ENCODE results near the gene KIAA0513. TPM values are rescaled to one million over a fixed set of nuclear protein-coding genes. Genes with fewer than 3 reads are reported as not detected.

Gene KIAA0513
- total RNA-seq, 1 experiment from 2014 or later: 7.8 TPM

DNA sequence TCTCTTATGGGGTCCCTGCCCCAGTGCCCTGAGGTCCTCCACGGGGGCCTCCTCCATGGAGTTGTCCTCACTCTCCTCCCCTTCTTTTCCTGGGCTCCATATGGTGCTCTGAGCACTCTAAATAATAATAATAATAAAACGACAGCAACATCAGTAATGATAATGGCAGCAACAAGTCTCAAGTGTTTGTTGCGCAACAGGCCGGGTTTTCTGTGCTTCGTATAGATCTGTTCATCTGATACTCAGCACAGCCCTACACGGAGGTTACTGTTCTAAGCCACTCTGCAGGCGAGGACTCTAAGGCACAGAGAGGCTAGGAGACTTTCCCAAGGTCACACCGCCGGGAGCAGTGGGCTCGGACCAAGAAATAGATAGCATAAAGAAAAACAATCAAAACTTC is 71.0 kb downstream of the KIAA0513 start:
- CTCF ChIA-PET: interaction anchor here (1.3 kb wide), 1 partner anchor 12 kb away, joined by 4 read pairs; no protein-coding TSS in a partner anchor

DNA sequence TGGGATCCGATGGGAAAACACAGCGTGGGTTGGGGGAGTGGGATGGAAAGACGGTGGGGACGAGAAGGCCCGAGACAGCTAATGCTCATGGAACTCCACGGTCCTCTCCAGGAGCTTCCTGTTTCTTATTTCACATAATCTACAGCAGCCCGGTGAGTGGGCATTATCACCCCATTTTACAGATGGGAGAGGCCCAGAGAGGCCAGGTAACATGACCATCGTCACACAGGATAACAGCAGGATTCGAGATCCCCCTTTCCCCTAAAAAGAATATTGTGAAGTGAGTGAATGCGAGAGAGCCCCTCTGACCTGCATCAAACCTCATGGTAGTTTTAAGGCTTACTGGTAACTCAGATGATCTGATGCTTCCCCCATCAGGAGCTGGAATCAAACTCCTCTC is 72.7 kb downstream of the KIAA0513 start:
- CTCF ChIA-PET: interaction anchor here (2.6 kb wide), 1 partner anchor 14 kb away, joined by 9 read pairs; no protein-coding TSS in a partner anchor
- H3K27ac Mint-ChIP-seq: no peak overlapping the region

More for the DNA sequence above, 71.0 kb downstream of the KIAA0513 start:
- no peak overlapping the region for H3K27ac Mint-ChIP-seq
- ATAC-seq (no peak), DNase-seq (ENCODE audit: low spot score) (no peak)
- TF ChIP-seq, protein P1, sequence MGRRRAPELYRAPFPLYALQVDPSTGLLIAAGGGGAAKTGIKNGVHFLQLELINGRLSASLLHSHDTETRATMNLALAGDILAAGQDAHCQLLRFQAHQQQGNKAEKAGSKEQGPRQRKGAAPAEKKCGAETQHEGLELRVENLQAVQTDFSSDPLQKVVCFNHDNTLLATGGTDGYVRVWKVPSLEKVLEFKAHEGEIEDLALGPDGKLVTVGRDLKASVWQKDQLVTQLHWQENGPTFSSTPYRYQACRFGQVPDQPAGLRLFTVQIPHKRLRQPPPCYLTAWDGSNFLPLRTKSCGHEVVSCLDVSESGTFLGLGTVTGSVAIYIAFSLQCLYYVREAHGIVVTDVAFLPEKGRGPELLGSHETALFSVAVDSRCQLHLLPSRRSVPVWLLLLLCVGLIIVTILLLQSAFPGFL (CRISPR knock-in tag; IDR thresholded peaks at IDR 0.05; ENCODE audit: borderline replicate concordance): no peak
- TF ChIP-seq, protein P2, sequence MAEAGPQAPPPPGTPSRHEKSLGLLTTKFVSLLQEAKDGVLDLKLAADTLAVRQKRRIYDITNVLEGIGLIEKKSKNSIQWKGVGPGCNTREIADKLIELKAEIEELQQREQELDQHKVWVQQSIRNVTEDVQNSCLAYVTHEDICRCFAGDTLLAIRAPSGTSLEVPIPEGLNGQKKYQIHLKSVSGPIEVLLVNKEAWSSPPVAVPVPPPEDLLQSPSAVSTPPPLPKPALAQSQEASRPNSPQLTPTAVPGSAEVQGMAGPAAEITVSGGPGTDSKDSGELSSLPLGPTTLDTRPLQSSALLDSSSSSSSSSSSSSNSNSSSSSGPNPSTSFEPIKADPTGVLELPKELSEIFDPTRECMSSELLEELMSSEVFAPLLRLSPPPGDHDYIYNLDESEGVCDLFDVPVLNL (CRISPR knock-in tag; IDR thresholded peaks at IDR 0.05; ENCODE audit: borderline replicate concordance, low read depth): no peak
- TF ChIP-seq, protein P3, sequence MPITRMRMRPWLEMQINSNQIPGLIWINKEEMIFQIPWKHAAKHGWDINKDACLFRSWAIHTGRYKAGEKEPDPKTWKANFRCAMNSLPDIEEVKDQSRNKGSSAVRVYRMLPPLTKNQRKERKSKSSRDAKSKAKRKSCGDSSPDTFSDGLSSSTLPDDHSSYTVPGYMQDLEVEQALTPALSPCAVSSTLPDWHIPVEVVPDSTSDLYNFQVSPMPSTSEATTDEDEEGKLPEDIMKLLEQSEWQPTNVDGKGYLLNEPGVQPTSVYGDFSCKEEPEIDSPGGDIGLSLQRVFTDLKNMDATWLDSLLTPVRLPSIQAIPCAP (CRISPR knock-in tag; IDR thresholded peaks at IDR 0.05): no peak
- TF ChIP-seq RORB (CRISPR knock-in tag; IDR thresholded peaks at IDR 0.05): no peak
- POLR2A ChIA-PET: no interaction called here
- no peaks in the 10 kb centered on the region for H3K9me3 Mint-ChIP-seq
- no peak overlapping the region for H3K4me3 Mint-ChIP-seq
- 0 out of 2 replicates have a peak, but pooled peaks cover 3% of the 10 kb centered on the region for H3K4me1 Mint-ChIP-seq
- H3K36me3 Mint-ChIP-seq: no peaks in the 10 kb centered on the region
- no peaks in the 10 kb centered on the region; the same call in 1 of the 2 replicates for H3K27me3 Mint-ChIP-seq (ENCODE audit: low read depth)

DNA sequence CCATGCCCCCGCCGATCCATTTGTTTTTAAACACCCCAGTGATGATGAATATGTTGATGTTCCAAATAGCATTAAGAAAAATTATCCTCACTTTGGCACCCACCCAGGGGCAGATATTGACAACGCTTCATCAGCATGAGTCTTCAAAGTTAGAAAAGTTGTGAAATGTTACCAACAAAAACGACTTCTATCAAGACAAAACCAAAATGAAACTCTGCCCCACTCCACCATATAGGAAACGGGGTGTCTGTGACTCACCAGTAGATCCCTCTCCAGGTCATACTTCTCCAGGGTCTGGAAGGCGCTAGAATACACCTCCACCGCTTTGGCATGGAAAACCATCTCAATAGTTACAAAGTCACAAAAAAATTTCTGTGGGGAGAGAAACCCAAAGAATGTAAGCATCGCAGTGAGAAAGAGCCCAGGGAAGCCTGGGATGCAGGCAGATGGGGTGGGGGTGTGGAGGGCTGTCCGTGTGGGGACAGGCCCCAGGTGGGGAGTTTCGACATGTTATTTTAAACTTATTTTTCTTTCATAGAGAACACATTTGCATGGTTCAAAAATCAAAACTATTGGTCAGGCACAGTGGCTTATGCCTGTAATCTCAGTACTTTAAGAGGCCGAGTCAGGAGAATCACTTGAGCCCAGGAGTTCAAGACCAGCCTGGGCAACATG is 74.5 kb downstream of the KIAA0513 start:
- CTCF ChIA-PET: interaction anchor here (1.0 to 4.8 kb wide), 3 partner anchors 13 to 74 kb away, joined by 3 to 42 read pairs (median 9); partner anchors contain the start of gene KIAA0513
- H3K9me3 Mint-ChIP-seq: no peaks in the 10 kb centered on the region
- H3K4me1 Mint-ChIP-seq: no peaks in the 10 kb centered on the region
- H3K27me3 Mint-ChIP-seq (ENCODE audit: low read depth): no peaks in the 10 kb centered on the region; the same call in 1 of the 2 replicates
- H3K27ac Mint-ChIP-seq: no peak overlapping the region
- H3K36me3 Mint-ChIP-seq: no peaks in the 10 kb centered on the region
- H3K4me3 Mint-ChIP-seq: no peak overlapping the region
- POLR2A ChIA-PET: no interaction called here
- no peak for DNase-seq (ENCODE audit: low spot score)
- ATAC-seq: no peak
- TF ChIP-seq FOXP1 (CRISPR knock-in tag; IDR thresholded peaks at IDR 0.05; ENCODE audit: borderline replicate concordance): no peak
- no peak for TF ChIP-seq GTF2I (CRISPR knock-in tag; conservative IDR thresholded peaks at IDR 0.05)
- TF ChIP-seq GABPB1 (CRISPR knock-in tag; IDR thresholded peaks at IDR 0.05): no peak
- TF ChIP-seq CREM (CRISPR knock-in tag; IDR thresholded peaks at IDR 0.05): no peak
- TF ChIP-seq, protein P4, sequence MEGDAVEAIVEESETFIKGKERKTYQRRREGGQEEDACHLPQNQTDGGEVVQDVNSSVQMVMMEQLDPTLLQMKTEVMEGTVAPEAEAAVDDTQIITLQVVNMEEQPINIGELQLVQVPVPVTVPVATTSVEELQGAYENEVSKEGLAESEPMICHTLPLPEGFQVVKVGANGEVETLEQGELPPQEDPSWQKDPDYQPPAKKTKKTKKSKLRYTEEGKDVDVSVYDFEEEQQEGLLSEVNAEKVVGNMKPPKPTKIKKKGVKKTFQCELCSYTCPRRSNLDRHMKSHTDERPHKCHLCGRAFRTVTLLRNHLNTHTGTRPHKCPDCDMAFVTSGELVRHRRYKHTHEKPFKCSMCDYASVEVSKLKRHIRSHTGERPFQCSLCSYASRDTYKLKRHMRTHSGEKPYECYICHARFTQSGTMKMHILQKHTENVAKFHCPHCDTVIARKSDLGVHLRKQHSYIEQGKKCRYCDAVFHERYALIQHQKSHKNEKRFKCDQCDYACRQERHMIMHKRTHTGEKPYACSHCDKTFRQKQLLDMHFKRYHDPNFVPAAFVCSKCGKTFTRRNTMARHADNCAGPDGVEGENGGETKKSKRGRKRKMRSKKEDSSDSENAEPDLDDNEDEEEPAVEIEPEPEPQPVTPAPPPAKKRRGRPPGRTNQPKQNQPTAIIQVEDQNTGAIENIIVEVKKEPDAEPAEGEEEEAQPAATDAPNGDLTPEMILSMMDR (IDR thresholded peaks at IDR 0.05): no peak
- TF ChIP-seq OVOL2 (CRISPR knock-in tag; IDR thresholded peaks at IDR 0.05; ENCODE audit: borderline replicate concordance): no peak
- TF ChIP-seq MYBL2 (CRISPR knock-in tag; IDR thresholded peaks at IDR 0.05): no peak
- no peak for TF ChIP-seq ZNF263 (CRISPR knock-in tag; IDR thresholded peaks at IDR 0.05; ENCODE audit: low read depth)
- no peak for TF ChIP-seq RORB (CRISPR knock-in tag; IDR thresholded peaks at IDR 0.05)

More for the DNA sequence above, 72.7 kb downstream of the KIAA0513 start:
- H3K4me1 Mint-ChIP-seq: no peaks in the 10 kb centered on the region
- no peak for TF ChIP-seq SP1 (CRISPR knock-in tag; conservative IDR thresholded peaks at IDR 0.05)
- no peak for TF ChIP-seq GTF2I (CRISPR knock-in tag; conservative IDR thresholded peaks at IDR 0.05)
- no peak for TF ChIP-seq EMX1 (CRISPR knock-in tag; IDR thresholded peaks at IDR 0.05)
- TF ChIP-seq GRHL2 (CRISPR knock-in tag; IDR thresholded peaks at IDR 0.05; ENCODE audit: insufficient replicate concordance, severe bottlenecking): no peak
- TF ChIP-seq JAZF1 (CRISPR knock-in tag; IDR thresholded peaks at IDR 0.05): no peak
- TF ChIP-seq, protein P5, sequence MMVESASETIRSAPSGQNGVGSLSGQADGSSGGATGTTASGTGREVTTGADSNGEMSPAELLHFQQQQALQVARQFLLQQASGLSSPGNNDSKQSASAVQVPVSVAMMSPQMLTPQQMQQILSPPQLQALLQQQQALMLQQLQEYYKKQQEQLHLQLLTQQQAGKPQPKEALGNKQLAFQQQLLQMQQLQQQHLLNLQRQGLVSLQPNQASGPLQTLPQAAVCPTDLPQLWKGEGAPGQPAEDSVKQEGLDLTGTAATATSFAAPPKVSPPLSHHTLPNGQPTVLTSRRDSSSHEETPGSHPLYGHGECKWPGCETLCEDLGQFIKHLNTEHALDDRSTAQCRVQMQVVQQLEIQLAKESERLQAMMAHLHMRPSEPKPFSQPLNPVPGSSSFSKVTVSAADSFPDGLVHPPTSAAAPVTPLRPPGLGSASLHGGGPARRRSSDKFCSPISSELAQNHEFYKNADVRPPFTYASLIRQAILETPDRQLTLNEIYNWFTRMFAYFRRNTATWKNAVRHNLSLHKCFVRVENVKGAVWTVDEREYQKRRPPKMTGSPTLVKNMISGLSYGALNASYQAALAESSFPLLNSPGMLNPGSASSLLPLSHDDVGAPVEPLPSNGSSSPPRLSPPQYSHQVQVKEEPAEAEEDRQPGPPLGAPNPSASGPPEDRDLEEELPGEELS (CRISPR knock-in tag; IDR thresholded peaks at IDR 0.05): no peak
- TF ChIP-seq ZNF416 (CRISPR knock-in tag; IDR thresholded peaks at IDR 0.05): no peak
- no peak for TF ChIP-seq NFATC4 (CRISPR knock-in tag; IDR thresholded peaks at IDR 0.05)
- TF ChIP-seq, protein P6, sequence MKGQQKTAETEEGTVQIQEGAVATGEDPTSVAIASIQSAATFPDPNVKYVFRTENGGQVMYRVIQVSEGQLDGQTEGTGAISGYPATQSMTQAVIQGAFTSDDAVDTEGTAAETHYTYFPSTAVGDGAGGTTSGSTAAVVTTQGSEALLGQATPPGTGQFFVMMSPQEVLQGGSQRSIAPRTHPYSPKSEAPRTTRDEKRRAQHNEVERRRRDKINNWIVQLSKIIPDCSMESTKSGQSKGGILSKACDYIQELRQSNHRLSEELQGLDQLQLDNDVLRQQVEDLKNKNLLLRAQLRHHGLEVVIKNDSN (CRISPR knock-in tag; IDR thresholded peaks at IDR 0.05): no peak
- TF ChIP-seq JUN (CRISPR knock-in tag; IDR thresholded peaks at IDR 0.05): no peak
- TF ChIP-seq, protein P7, sequence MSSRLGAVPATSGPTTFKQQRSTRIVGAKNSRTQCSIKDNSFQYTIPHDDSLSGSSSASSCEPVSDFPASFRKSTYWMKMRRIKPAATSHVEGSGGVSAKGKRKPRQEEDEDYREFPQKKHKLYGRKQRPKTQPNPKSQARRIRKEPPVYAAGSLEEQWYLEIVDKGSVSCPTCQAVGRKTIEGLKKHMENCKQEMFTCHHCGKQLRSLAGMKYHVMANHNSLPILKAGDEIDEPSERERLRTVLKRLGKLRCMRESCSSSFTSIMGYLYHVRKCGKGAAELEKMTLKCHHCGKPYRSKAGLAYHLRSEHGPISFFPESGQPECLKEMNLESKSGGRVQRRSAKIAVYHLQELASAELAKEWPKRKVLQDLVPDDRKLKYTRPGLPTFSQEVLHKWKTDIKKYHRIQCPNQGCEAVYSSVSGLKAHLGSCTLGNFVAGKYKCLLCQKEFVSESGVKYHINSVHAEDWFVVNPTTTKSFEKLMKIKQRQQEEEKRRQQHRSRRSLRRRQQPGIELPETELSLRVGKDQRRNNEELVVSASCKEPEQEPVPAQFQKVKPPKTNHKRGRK (CRISPR knock-in tag; IDR thresholded peaks at IDR 0.05; ENCODE audit: borderline replicate concordance): no peak
- H3K4me3 Mint-ChIP-seq: no peak overlapping the region
- POLR2A ChIA-PET: no interaction called here
- DNase-seq (ENCODE audit: low spot score) (no peak), ATAC-seq (no peak)
- no peaks in the 10 kb centered on the region; the same call in 1 of the 2 replicates for H3K27me3 Mint-ChIP-seq (ENCODE audit: low read depth)
- no peaks in the 10 kb centered on the region for H3K36me3 Mint-ChIP-seq
- H3K9me3 Mint-ChIP-seq: no peaks in the 10 kb centered on the region

All from WTC11 (cell line).